H1 (cell line): Measurements from ENCODE around the gene APOC3. TPM values are rescaled to one million over a fixed set of nuclear protein-coding genes. Genes with fewer than 3 reads are reported as not detected.

ENCODE experiments used
- CTCF ChIA-PET: fragments of 300-600 bp; sonication (Branson Sonifier 250); formaldehyde crosslinking; loops from one replicate; lab custom pipeline; 2021; ENCODE audit not compliant: partially characterized antibody; lab: Charles Lee
- POLR2A ChIA-PET: fragments of 300-600 bp; sonication (Branson Sonifier 250); formaldehyde crosslinking; loops from one replicate; lab custom pipeline; 2021; ENCODE audit warnings: inconsistent platforms; ENCODE audit not compliant: partially characterized antibody; lab: Charles Lee
- DNase-seq, 2 experiments: peaks; one replicate each; pipeline versions ENCODE4 v3.0.0 to v3.0.0-alpha.2; 2010 to 2022; ENCODE audit warnings: low spot score in 2 of 2, low read depth in 1 of 2, mixed read lengths in 1 of 2
- FAIRE-seq: peaks from 2 replicates; lab custom pipeline; 2011; peaks lifted over from hg19 to GRCh38; lab: Jason Lieb, UNC
- H2AFZ ChIP-seq: 2 replicates; pipeline ENCODE4 v1.8.1; 2012; ENCODE audit warnings: low read length, inconsistent platforms
- H2AK5ac ChIP-seq: 2 replicates; pipeline ENCODE4 v1.6.1; 2013; ENCODE audit warnings: low read depth, low read length
- H2BK120ac ChIP-seq: replicated peaks from 2 replicates; pipeline ENCODE3; 2013; ENCODE audit warnings: low read depth, low read length, inconsistent platforms
- H2BK12ac ChIP-seq: 2 replicates; pipeline ENCODE4 v1.6.1; 2013; ENCODE audit warnings: low read depth, low read length
- H2BK15ac ChIP-seq: 2 replicates; pipeline ENCODE4 v1.6.1; 2013; ENCODE audit warnings: low read length
- H2BK20ac ChIP-seq: 2 replicates; pipeline ENCODE4 v1.6.1; 2013; ENCODE audit warnings: low read length
- H2BK5ac ChIP-seq: 2 replicates; pipeline ENCODE4 v1.6.1; 2013; ENCODE audit warnings: low read depth, low read length
- H3K14ac ChIP-seq: 2 replicates; pipeline ENCODE4 v1.6.1; 2013; ENCODE audit warnings: inconsistent platforms; ENCODE audit not compliant: insufficient read length
- H3K18ac ChIP-seq: 2 replicates; pipeline ENCODE4 v1.6.1; 2013; ENCODE audit warnings: low read length; ENCODE audit errors: extremely low read depth
- H3K23ac ChIP-seq: 2 replicates; pipeline ENCODE4 v1.6.1; 2013; ENCODE audit warnings: inconsistent platforms; ENCODE audit not compliant: insufficient read length
- H3K23me2 ChIP-seq: 2 replicates; pipeline ENCODE4 v1.6.1; 2013; ENCODE audit warnings: low read depth, low read length
- H3K27ac ChIP-seq: 2 replicates; pipeline ENCODE4 v1.6.1; 2011; ENCODE audit warnings: low read depth, low read length, inconsistent platforms
- H3K27me3 ChIP-seq, 4 experiments: replicated peaks in 1 of 4; 1 replicate in 1 of 4; 2 replicates in 3 of 4; pipeline versions ENCODE4 v1.6.1 to v1.8.1; 2011 to 2013; ENCODE audit warnings: low read length in 3 of 4, mild to moderate bottlenecking in 3 of 4, inconsistent platforms in 2 of 4, mixed read lengths in 2 of 4, moderate library complexity in 1 of 4; ENCODE audit not compliant: control insufficient read depth in 3 of 4, insufficient read depth in 3 of 4; ENCODE audit errors: extremely low read depth in 1 of 4
- H3K36me3 ChIP-seq, 4 experiments: 2 replicates each; pipeline versions ENCODE4 v1.6.1 to v1.8.1; 2011 to 2013; ENCODE audit warnings: mild to moderate bottlenecking in 4 of 4, low read length in 3 of 4, moderate library complexity in 2 of 4, control low read depth in 1 of 4, inconsistent platforms in 1 of 4; ENCODE audit not compliant: insufficient read depth in 4 of 4, control insufficient read depth in 2 of 4
- H3K4ac ChIP-seq: replicated peaks from 2 replicates; pipeline ENCODE3; 2013; ENCODE audit warnings: low read length, low read depth, mixed read lengths, inconsistent platforms; ENCODE audit not compliant: insufficient read length
- H3K4me1 ChIP-seq, 4 experiments: replicated peaks in 1 of 4; 1 replicate in 1 of 4; 2 replicates in 3 of 4; pipeline versions ENCODE4 v1.6.1 to v1.8.1; 2011 to 2013; ENCODE audit warnings: low read length in 3 of 4, inconsistent platforms in 2 of 4, mixed read lengths in 1 of 4; ENCODE audit not compliant: insufficient read depth in 4 of 4, control insufficient read depth in 3 of 4
- H3K4me2 ChIP-seq, 2 experiments: 2 replicates each; pipeline versions ENCODE4 v1.6.1 to v1.8.1; 2011 to 2013; ENCODE audit warnings: low read depth in 2 of 2, low read length in 2 of 2, control low read depth in 1 of 2, inconsistent platforms in 1 of 2, mild to moderate bottlenecking in 1 of 2; ENCODE audit not compliant: insufficient read depth in 1 of 2
- H3K4me3 ChIP-seq, 4 experiments: fragments of 200-600, 300-600 bp in 1 of 4; sonication (generic), shearing (Covaris generic), sonication (Bioruptor Twin) in 1 of 4; 2 replicates each; pipeline versions ENCODE4 v1.5.1 to v1.8.1; 2011 to 2016; ENCODE audit warnings: low read length in 4 of 4, low read depth in 3 of 4, control low read depth in 2 of 4, inconsistent platforms in 2 of 4, mild to moderate bottlenecking in 2 of 4, mixed read lengths in 1 of 4, moderate library complexity in 1 of 4; ENCODE audit not compliant: insufficient read depth in 2 of 4; ENCODE audit errors: extremely low read depth in 1 of 4
- H3K56ac ChIP-seq: replicated peaks from 2 replicates; pipeline ENCODE3; 2013; ENCODE audit warnings: low read depth, mild to moderate bottlenecking, mixed read lengths, low read length, inconsistent platforms; ENCODE audit not compliant: insufficient read length
- H3K79me1 ChIP-seq: 2 replicates; pipeline ENCODE4 v1.6.1; 2013; ENCODE audit warnings: low read depth, low read length, control low read depth
- H3K79me2 ChIP-seq, 2 experiments: 2 replicates each; pipeline versions ENCODE4 v1.6.1 to v1.8.1; 2012 to 2013; ENCODE audit warnings: low read length in 2 of 2, mild to moderate bottlenecking in 2 of 2, inconsistent platforms in 1 of 2; ENCODE audit not compliant: insufficient read depth in 2 of 2, control insufficient read depth in 1 of 2
- H3K9ac ChIP-seq, 4 experiments: replicated peaks in 1 of 4; 1 replicate in 1 of 4; 2 replicates in 3 of 4; pipeline versions ENCODE4 v1.6.1 to v1.8.1; 2011 to 2013; ENCODE audit warnings: low read depth in 3 of 4, low read length in 3 of 4, control low read depth in 2 of 4, mild to moderate bottlenecking in 2 of 4, moderate library complexity in 2 of 4, inconsistent platforms in 1 of 4; ENCODE audit errors: extremely low read depth in 1 of 4
- H3K9me3 ChIP-seq, 2 experiments: 2 replicates each; pipeline versions ENCODE4 v1.6.1 to v1.8.1; 2012 to 2013; ENCODE audit warnings: mild to moderate bottlenecking in 2 of 2, moderate library complexity in 2 of 2, control low read depth in 1 of 2, inconsistent platforms in 1 of 2, low read depth in 1 of 2, low read length in 1 of 2, mixed read lengths in 1 of 2; ENCODE audit not compliant: insufficient read depth in 2 of 2
- H4K20me1 ChIP-seq, 2 experiments: replicated peaks in 1 of 2; 2 replicates each; pipeline versions ENCODE3 to v1.8.1; 2011 to 2013; ENCODE audit warnings: inconsistent platforms in 2 of 2, low read length in 2 of 2, mild to moderate bottlenecking in 1 of 2; ENCODE audit not compliant: insufficient read depth in 2 of 2, control insufficient read depth in 1 of 2
- H4K5ac ChIP-seq: 2 replicates; pipeline ENCODE4 v1.6.1; 2013; ENCODE audit warnings: low read length, low read depth, mixed read lengths, inconsistent platforms; ENCODE audit not compliant: insufficient read length
- H4K8ac ChIP-seq: 2 replicates; pipeline ENCODE4 v1.8.0; 2013; ENCODE audit warnings: mild to moderate bottlenecking, moderate library complexity, low read length, inconsistent platforms; ENCODE audit not compliant: insufficient read depth; ENCODE audit errors: extremely low read depth
- H4K91ac ChIP-seq: replicated peaks from 2 replicates; pipeline ENCODE3; 2013; ENCODE audit warnings: low read length, mixed read lengths, inconsistent platforms; ENCODE audit not compliant: insufficient read length
- ASH2L ChIP-seq: fragments of 200-600, 300-600 bp; sonication (generic); IDR thresholded peaks from one replicate; pipeline ENCODE4 v1.7.1; 2017; ENCODE audit warnings: low read length
- CTBP2 ChIP-seq: IDR thresholded peaks from 2 replicates; pipeline ENCODE4 v1.7.0; 2011; ENCODE audit warnings: borderline replicate concordance, mild to moderate bottlenecking, moderate library complexity, mixed read lengths, low read length; ENCODE audit not compliant: insufficient read depth, insufficient read length
- PHF8 ChIP-seq: fragments of 200-600 bp; sonication (generic); conservative IDR thresholded peaks from 2 replicates; pipeline ENCODE4 v1.7.1; 2012; ENCODE audit warnings: low read depth, mild to moderate bottlenecking, inconsistent platforms, low read length, moderate library complexity
- SIN3A ChIP-seq, 2 experiments: IDR thresholded peaks in 1 of 2; conservative IDR thresholded peaks in 1 of 2; 2 replicates each; pipeline ENCODE4 v1.6.1; 2011 to 2012; ENCODE audit warnings: low read length in 2 of 2, improper control_type of control experiment in 1 of 2, low read depth in 1 of 2, mild to moderate bottlenecking in 1 of 2
- SIRT6 ChIP-seq: IDR thresholded peaks from one replicate; pipeline ENCODE4 v1.7.1; 2012; ENCODE audit warnings: low read length, inconsistent platforms
- YY1 ChIP-seq: IDR thresholded peaks from 2 replicates; pipeline ENCODE4 v1.6.1; 2011; ENCODE audit warnings: low read depth, mild to moderate bottlenecking, low read length
- WGBS, 2 experiments: shearing (Covaris generic) in 1 of 2; methylation state at CpG; one replicate each; pipeline versions ENCODE4 v1.1.6 to v1.1.7; 2013 to 2015; ENCODE audit warnings: low lambda C conversion rate in 2 of 2, mixed read lengths in 2 of 2, inconsistent platforms in 1 of 2, low coverage in 1 of 2, missing lambda C conversion rate in 1 of 2; ENCODE audit not compliant: insufficient replicate concordance in 2 of 2, insufficient coverage in 1 of 2, insufficient read length in 1 of 2; ENCODE audit errors: extremely low coverage in 1 of 2, missing lambda C conversion rate in 1 of 2; 5-methylcytosine and 5-hydroxymethylcytosine counted together
- long read RNA-seq, 2 experiments: library from RNA in 1 of 2; library from capped mRNA in 1 of 2; stranded (forward); transcript quantifications; one replicate each; pipeline ENCODE4 v2.0.0, GENCODE V29; 2021; ENCODE audit warnings: inconsistent platforms in 1 of 2
- polyA minus RNA-seq, 3 experiments: library from RNA; depleted of rRNA, polyadenylated mRNA; stranded (reverse); fragments of >200 nt; gene quantifications; 1 replicate in 2 of 3; 2 replicates in 1 of 3; pipeline ENCODE4 v1.2.3, GENCODE V29; 2011
- polyA plus RNA-seq, 7 experiments: library from polyadenylated mRNA; depleted of rRNA in 3 of 7; stranded (reverse) in 5 of 7; unstranded in 2 of 7; fragments of >200 nt in 5 of 7; fragments of 200-250 nt in 2 of 7; gene quantifications; 1 replicate in 5 of 7; 2 replicates in 1 of 7; 4 replicates in 1 of 7; pipeline versions ENCODE4 v1.2.1 to v1.2.3, GENCODE V29; 2011 to 2013; ENCODE audit warnings: missing spikeins in 2 of 7, mixed read lengths in 2 of 7
- total RNA-seq: library from RNA; stranded (reverse); fragmentation: NEBNext Ultra II Directional; extraction: Animal tissue kit (Norgen Biotek cat#: 25700); gene quantifications from 2 replicates; pipeline ENCODE4 v1.2.1, GENCODE V29; 2021

The APOC3 gene
- total RNA-seq (not detected in 2 replicates), polyA plus RNA-seq (2011; rRNA removed) (not detected in 2 replicates), polyA minus RNA-seq (2011; rRNA and poly(A)+ RNA removed) (not detected in 2 replicates)
- polyA plus RNA-seq (2011; cell fraction: cytosol; rRNA removed) = not detected
- polyA plus RNA-seq (2011; cell fraction: nucleus; rRNA removed) = not detected
- not detected in 4 replicates for polyA plus RNA-seq (2012, experiment 1 of 2)
- polyA plus RNA-seq (2012, experiment 2 of 2) = not detected
- polyA plus RNA-seq (2013, experiment 1 of 2) = not detected
- polyA plus RNA-seq (2013, experiment 2 of 2) = not detected
- not detected for polyA minus RNA-seq (2011; cell fraction: cytosol; rRNA and poly(A)+ RNA removed)
- not detected for polyA minus RNA-seq (2011; cell fraction: nucleus; rRNA and poly(A)+ RNA removed)
- long read RNA-seq, experiment 1 = 0 reads
- long read RNA-seq, experiment 2 = 0 reads

GRCh38 chr11:116829525-116830183 lies at the start of gene APOC3:
APOC3 (plus strand) TSS chr11:116829907; CDS start chr11:116830583, 676 bp downstream.
- Histone ChIP-seq H2BK20ac (no peak within 1 kb of the TSS), H3K36me3 (no peaks in the 10 kb centered on the region), H3K23ac (no peak within 1 kb of the TSS), H2BK12ac (no peak within 1 kb of the TSS), H2AK5ac (no peak within 1 kb of the TSS), H3K27me3 (no peaks in the 10 kb centered on the region; a peak in 1 of 7 replicates), H3K4me2 (no peak within 1 kb of the TSS), H3K27ac (no peak within 1 kb of the TSS), H3K23me2 (no peaks in the 10 kb centered on the region), H2BK5ac (no peak within 1 kb of the TSS), H4K8ac (peak within 1 kb of the TSS; percentile 59), H3K4ac (no peak within 1 kb of the TSS), H2AFZ (no peak within 1 kb of the TSS), H4K5ac (no peak within 1 kb of the TSS), H2BK120ac (no peak within 1 kb of the TSS), H4K20me1 (no peaks in the 10 kb centered on the region), H3K56ac (no peak within 1 kb of the TSS), H3K4me3 (no peak within 1 kb of the TSS), H3K79me1 (no peaks in the 10 kb centered on the region), H3K18ac (no peak within 1 kb of the TSS), H4K91ac (no peak within 1 kb of the TSS), H3K14ac (no peak within 1 kb of the TSS), H3K79me2 (no peaks in the 10 kb centered on the region), H3K4me1 (peaks cover 0 to under 1% (median under 1%) of the 10 kb centered on the region in 4 experiments; a peak in 1 of 7 replicates), H2BK15ac (no peak within 1 kb of the TSS), H3K9me3 (no peaks in the 10 kb centered on the region; a peak in 1 of 4 replicates), H3K9ac (no peak within 1 kb of the TSS)
- WGBS, 2 experiments = 85% methylated on average over 6 of the region's 9 CpGs; no CpG with 5 or more reads in 1 of the 2 experiments
- FAIRE-seq = no peak
- POLR2A ChIA-PET = interaction anchor here (0.7 to 1.1 kb wide), 3 partner anchors 9 to 56 kb away, joined by 3 read pairs; no protein-coding TSS in a partner anchor
- CTCF ChIA-PET = interaction anchor here (0.6 to 12.2 kb wide), 6 partner anchors 9 to 351 kb away, joined by 3 to 237 read pairs (median 3); partner anchors contain the start of genes APOA5 and ZPR1
- DNase-seq = no peak
- no peak for TF ChIP-seq PHF8
- no peak for TF ChIP-seq ASH2L
- TF ChIP-seq SIN3A (conservative IDR thresholded peaks at IDR 0.05 in 1 of 2, IDR thresholded peaks at IDR 0.05 in 1 of 2; ENCODE audit: low read depth in 1 of 2, low read length in 2 of 2) = no peak
- TF ChIP-seq CTBP2 = no peak
- TF ChIP-seq YY1 = no peak
- TF ChIP-seq SIRT6 = no peak
